Calu3 (cell line): ENCODE data around the gene LRIG2. TPM values are rescaled to one million over a fixed set of nuclear protein-coding genes. Genes with fewer than 3 reads are reported as not detected.
A peak's percentile ranks its signal among the peaks of the same experiment; 100 is the strongest.
"Not testable (repeated sequence)": the region's sequence is repeated elsewhere in the genome, so short reads cannot be mapped to it uniquely, and the experiment has no call there.

Experiments used
- BruUV-seq: library from RNA; stranded (reverse); fragments of 400-500 nt; replicated peaks from 2 replicates; lab custom pipeline; 2021; lab: Mats Ljungman, UMichigan
- CTCF ChIA-PET: fragments of 300-600 bp; sonication (Branson Sonifier 250); formaldehyde crosslinking; loops from one replicate; lab custom pipeline; 2022; ENCODE audit warnings: antibody characterized with exemption; lab: Charles Lee
- DNase-seq: peaks from one replicate; pipeline ENCODE4 v3.0.0; 2022
- H3K27ac Mint-ChIP-seq: one replicate; pipeline ENCODE4 v1.8.0; 2022; ENCODE audit warnings: mixed read lengths; ENCODE audit not compliant: unreplicated experiment
- H3K27me3 Mint-ChIP-seq: one replicate; pipeline ENCODE4 v1.8.0; 2022; ENCODE audit warnings: mixed read lengths; ENCODE audit not compliant: unreplicated experiment
- H3K36me3 Mint-ChIP-seq: one replicate; pipeline ENCODE4 v1.8.0; 2022; ENCODE audit warnings: mild to moderate bottlenecking, moderate library complexity, mixed read lengths; ENCODE audit not compliant: insufficient read depth, unreplicated experiment
- H3K4me1 Mint-ChIP-seq: one replicate; pipeline ENCODE4 v1.8.0; 2022; ENCODE audit warnings: mild to moderate bottlenecking, low read depth, mixed read lengths; ENCODE audit not compliant: unreplicated experiment
- H3K4me3 Mint-ChIP-seq: one replicate; pipeline ENCODE4 v1.8.0; 2022; ENCODE audit warnings: mild to moderate bottlenecking, low read depth, moderate library complexity, mixed read lengths; ENCODE audit not compliant: unreplicated experiment
- H3K9me3 Mint-ChIP-seq: one replicate; pipeline ENCODE4 v1.8.0; 2022; ENCODE audit warnings: low read depth, mixed read lengths; ENCODE audit not compliant: unreplicated experiment
- CTCF ChIP-seq: fragments of 200-600 bp; IDR thresholded peaks from one replicate; pipeline ENCODE4 v1.8.0; 2022; ENCODE audit warnings: antibody characterized with exemption; ENCODE audit not compliant: unreplicated experiment
- intact Hi-C: fragments of 100-400 bp; cut with micrococcal nuclease; formaldehyde crosslinking; loops from one replicate; pipeline ENCODE4 v1.10.0; 2022; ENCODE audit not compliant: unreplicated experiment
- total RNA-seq: library from RNA; stranded (reverse); gene quantifications from 2 replicates; pipeline ENCODE4 v1.2.3, GENCODE V29; 2022

The LRIG2 gene
- total RNA-seq, 1 experiment from 2014 or later = 11.0 TPM

GRCh38 chr1:113072141-113072756 lies 749 bp upstream of the LRIG2 start:
- Mint-ChIP-seq H3K27me3 (no peaks in the 10 kb centered on the region), H3K4me3 (peak overlapping the region; percentile 87), H3K36me3 (peaks cover 23% of the 10 kb centered on the region), H3K4me1 (no peaks in the 10 kb centered on the region), H3K27ac (peak overlapping the region; percentile 66), H3K9me3 (no peaks in the 10 kb centered on the region)
- TF ChIP-seq CTCF = no peak
- DNase-seq = no peak
- intact Hi-C loops = loop anchor here (2.0 to 5.0 kb wide), 2 partner anchors 29 to 265 kb away; no protein-coding TSS in a partner anchor
- CTCF ChIA-PET = interaction anchor here (0.7 to 2.3 kb wide), 10 partner anchors 15 to 381 kb away, joined by 3 to 18 read pairs (median 4); partner anchors contain the start of genes PPM1J and SLC16A1
- BruUV-seq = TSS peak; percentile 55

- Mint-ChIP-seq H3K36me3 (peaks cover 26% of the 10 kb centered on the region), H3K4me1 (no peaks in the 10 kb centered on the region), H3K4me3 (peak overlapping the region; percentile 87), H3K27ac (peak overlapping the region; percentile 66), H3K9me3 (no peaks in the 10 kb centered on the region), H3K27me3 (no peaks in the 10 kb centered on the region)
- BruUV-seq = no TSS peak
- intact Hi-C loops = loop anchor here (2.0 to 5.0 kb wide), 2 partner anchors 31 to 266 kb away; no protein-coding TSS in a partner anchor
- CTCF ChIA-PET = interaction anchor here (0.6 to 2.3 kb wide), 5 partner anchors 31 to 358 kb away, joined by 3 to 18 read pairs (median 6); partner anchors contain the start of gene PPM1J
- TF ChIP-seq CTCF = no peak
- peak; percentile 60 for DNase-seq
These were observed 517 bp downstream of the LRIG2 start for GRCh38 chr1:113073479-113073950.

GRCh38 chr1:113074237-113074636 lies 1.2 kb downstream of the LRIG2 start:
- BruUV-seq = TSS peak; percentile 58
- H3K4me1 Mint-ChIP-seq = no peaks in the 10 kb centered on the region
- H3K36me3 Mint-ChIP-seq = peaks cover 28% of the 10 kb centered on the region
- H3K27me3 Mint-ChIP-seq = no peaks in the 10 kb centered on the region
- no peak for TF ChIP-seq CTCF
- CTCF ChIA-PET = interaction anchor here (0.6 kb wide), 1 partner anchor 9 kb away, joined by 4 read pairs; no protein-coding TSS in a partner anchor
- no peak for DNase-seq
- H3K4me3 Mint-ChIP-seq = peak overlapping the region; percentile 87
- H3K9me3 Mint-ChIP-seq = no peaks in the 10 kb centered on the region
- peak overlapping the region; percentile 66 for H3K27ac Mint-ChIP-seq
- intact Hi-C loops = loop anchor here (5.0 kb wide), 1 partner anchor 267 kb away; no protein-coding TSS in a partner anchor

- H3K4me3 Mint-ChIP-seq, intact Hi-C loops, DNase-seq, BruUV-seq, H3K4me1 Mint-ChIP-seq, H3K27ac Mint-ChIP-seq, H3K27me3 Mint-ChIP-seq, H3K9me3 Mint-ChIP-seq, CTCF ChIA-PET: not testable (repeated sequence)
- H3K36me3 Mint-ChIP-seq = peaks cover 20% of the 10 kb centered on the region
These were observed 5.0 kb downstream of the LRIG2 start for GRCh38 chr1:113077978-113078377.
